HuH-7 (cell line): Measurements from ENCODE around the gene NOL4L.

Experiments
- DNase-seq: peaks from one replicate; pipeline ENCODE4 v3.0.0; 2011; ENCODE audit warnings: low spot score

NOL4L gene

GRCh38 chr20:32444474-32445220 lies 140.5 kb downstream of the NOL4L start:
- no peak for DNase-seq

DNA sequence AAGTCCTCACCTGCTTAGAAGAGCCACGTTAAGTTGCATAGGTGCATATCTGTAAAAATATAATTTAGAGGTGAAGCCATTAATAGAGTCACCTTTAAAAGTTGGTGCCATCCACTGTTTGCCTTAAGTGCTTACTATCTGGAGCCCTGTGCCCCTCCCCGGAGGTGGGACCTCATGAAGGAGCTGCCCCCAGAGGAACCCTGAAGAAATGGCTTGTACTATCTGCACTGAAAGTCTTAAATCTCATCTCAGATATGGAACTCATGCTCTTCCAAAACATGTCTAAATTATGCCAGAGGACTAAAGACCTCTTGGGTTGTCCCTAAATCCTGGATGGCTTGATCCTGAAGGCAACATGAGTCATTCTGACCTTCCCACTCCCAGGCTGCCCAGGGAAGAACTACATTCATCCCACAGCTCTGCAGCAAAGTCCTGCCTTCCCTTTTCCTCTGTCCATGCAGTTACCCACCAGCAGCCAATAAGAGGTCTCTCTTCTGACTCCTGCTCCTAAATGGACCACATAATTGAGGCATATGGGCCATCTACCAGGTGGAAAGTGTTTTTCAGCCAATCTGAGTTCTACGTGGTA lies 141.7 kb downstream of the NOL4L start:
- no peak for DNase-seq

- no peak for DNase-seq
These were observed 142.3 kb downstream of the NOL4L start for GRCh38 chr20:32442630-32443373.

DNA sequence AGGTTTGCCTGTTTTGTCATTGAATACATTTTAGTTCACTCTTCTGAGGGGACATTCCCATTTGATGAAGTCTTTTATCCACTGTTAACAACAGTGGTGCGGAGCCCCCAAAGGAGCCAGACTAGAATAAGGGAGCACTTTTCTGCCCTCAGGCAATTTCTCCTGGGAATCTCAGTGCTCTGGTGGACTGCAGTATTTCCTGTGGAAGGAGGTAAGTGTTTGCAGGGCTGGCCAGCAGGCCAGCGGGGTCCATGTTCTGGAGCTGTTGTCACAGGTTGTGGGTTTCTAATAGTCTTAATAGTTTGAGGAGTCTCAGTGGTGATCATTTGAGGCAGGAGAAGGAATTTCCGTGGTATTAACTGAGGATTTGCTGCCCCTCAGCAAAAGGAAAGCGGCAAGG lies 143.5 kb downstream of the NOL4L start:
- DNase-seq: no peak

DNA sequence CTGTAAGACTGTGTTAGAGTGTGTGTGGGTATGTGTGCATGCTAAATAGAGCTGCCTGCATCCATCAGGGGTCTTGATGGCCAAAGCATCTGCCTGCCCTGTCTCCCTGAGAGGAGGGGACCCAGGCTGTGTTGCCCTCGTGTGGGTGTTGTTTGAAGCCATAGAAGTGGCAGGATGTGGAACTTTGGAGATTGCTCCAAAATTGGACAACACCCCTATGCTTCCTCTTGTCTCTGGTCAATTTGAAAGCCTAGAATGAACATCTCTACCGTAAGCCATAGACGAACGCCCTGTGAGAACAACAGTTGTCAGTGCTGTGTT lies 144.4 kb downstream of the NOL4L start:
- no peak for DNase-seq

GRCh38 chr20:32440069-32440757 lies 144.9 kb downstream of the NOL4L start:
- no peak for DNase-seq

GRCh38 chr20:32439132-32439829 lies 145.9 kb downstream of the NOL4L start:
- no peak for DNase-seq

DNA sequence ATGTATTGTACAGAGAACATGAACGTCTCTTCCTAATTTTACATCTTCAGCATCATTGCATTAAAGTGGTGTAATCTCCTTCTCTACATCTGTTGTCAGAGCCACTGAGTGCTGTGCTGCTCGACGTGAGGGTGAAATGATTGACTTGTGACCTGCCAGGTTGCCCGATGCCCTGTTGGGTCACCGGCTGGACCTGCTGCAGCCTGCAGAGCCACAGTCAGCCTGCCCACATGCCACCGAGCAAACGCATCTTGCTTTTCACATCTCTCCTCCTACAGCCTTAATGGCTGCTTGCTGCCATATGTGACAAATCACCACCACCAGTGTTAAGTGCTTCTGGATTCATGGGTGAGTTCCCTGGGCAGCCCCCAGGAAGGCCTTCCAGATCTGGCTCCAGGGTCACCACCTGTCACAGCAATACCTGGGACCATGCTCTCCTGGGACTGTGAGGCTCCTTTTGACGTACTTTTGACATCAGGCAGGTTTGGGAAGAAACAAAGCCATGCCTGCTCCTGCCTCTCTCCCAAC lies 146.7 kb downstream of the NOL4L start:
- no peak for DNase-seq

GRCh38 chr20:32437391-32438074 lies 147.6 kb downstream of the NOL4L start:
- no peak for DNase-seq

- DNase-seq: no peak
These were observed 148.2 kb downstream of the NOL4L start for GRCh38 chr20:32436968-32437367.

- DNase-seq: no peak
These were observed 148.8 kb downstream of the NOL4L start for GRCh38 chr20:32436142-32436861.

- no peak for DNase-seq
These were observed 149.6 kb downstream of the NOL4L start for GRCh38 chr20:32435449-32436107.

DNA sequence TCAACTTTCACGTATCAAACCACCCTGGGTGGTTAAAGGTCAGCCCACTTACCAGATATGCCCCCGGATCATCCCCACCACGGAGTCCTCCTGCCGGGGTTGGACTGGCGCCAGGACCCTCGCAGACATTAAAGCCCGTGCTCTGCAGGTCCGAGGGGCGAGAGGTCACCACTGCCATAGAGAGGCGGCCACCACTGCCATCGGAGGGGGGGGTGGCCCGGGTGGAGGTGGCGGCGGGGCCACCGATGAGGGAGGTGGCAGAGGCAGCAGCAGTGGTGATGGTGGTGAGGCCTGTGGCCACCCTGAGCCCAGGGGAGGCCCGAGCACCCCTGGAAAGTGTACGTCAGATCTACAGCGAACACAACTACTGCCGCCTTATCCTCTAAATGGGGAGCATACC lies 150.7 kb downstream of the NOL4L start:
- DNase-seq: no peak

DNA sequence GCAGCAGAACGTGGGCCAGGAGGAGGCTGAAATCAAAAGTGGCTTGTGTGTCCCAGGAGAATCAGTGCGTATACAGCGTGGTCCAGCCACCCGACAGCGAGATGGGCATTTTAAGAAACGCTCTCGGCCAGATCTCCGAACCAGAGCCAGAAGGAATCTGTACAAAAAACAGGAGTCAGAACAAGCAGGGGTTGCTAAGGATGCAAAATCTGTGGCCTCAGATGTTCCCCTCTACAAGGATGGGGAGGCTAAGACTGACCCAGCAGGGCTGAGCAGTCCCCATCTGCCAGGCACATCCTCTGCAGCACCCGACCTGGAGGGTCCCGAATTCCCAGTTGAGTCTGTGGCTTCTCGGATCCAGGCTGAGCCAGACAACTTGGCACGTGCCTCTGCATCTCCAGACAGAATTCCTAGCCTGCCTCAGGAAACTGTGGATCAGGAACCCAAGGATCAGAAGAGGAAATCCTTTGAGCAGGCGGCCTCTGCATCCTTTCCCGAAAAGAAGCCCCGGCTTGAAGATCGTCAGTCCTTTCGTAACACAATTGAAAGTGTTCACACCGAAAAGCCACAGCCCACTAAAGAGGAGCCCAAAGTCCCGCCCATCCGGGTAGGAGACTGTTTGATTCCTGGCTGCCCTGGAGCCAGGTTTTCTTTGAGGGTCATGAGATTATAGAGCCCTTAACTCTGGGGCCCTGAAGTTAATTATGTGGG lies 151.7 kb downstream of the NOL4L start:
- DNase-seq: peak; percentile 17

DNA sequence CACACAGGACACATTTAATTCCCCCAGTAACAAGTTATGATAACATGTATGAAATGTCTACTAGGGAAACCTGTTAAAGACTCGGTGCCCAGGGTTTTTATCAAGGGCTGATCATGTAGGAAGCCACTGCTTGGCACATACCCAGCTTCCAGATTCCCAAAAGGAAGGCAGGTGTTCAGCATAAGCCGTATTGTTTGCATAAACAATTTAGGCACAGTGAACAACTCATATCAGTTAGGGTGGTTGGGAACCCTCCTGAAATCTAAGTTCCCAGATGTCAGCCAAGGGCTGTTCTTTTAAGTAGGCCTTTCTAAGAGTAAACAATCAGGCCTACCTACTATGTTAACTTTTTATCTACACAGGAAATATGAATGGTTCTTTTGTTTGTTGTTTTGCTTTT lies 152.9 kb downstream of the NOL4L start:
- DNase-seq: peak; percentile 3

GRCh38 chr20:32431457-32431856 lies 153.7 kb downstream of the NOL4L start:
- no peak for DNase-seq

GRCh38 chr20:32429745-32430360 lies 155.3 kb downstream of the NOL4L start:
- peak; percentile 3 for DNase-seq

DNA sequence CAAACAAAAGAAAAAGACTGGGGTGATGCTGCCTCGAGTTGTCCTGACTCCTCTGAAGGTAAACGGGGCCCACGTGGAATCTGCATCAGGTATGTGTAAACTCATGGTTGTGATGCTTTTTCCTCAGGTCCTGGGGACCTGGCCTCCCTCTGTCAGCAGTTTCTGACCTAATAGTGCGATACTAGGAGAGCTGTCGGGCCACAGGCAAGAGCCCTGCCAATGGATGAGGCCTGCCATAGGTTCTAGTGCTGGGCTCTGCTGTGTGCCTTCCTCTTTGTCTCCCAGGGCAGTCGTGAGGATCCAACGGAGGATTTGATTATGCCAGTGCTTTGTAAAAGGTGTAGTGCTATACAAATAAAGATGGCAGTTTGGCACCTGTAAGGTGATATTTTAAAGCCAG lies 155.8 kb downstream of the NOL4L start:
- peak; percentile 5 for DNase-seq

GRCh38 chr20:32427996-32428395 lies 157.1 kb downstream of the NOL4L start:
- DNase-seq: peak; percentile 7
